IPS-18c (cell line): ENCODE measurements around the gene NMRAL1.
A peak's percentile ranks its signal among the peaks of the same experiment; 100 is the strongest.

ENCODE experiments used
- H3K4me3 ChIP-seq: 2 replicates; pipeline ENCODE4 v1.7.0; 2013; ENCODE audit warnings: low read depth, mild to moderate bottlenecking, low read length, moderate library complexity; ENCODE audit not compliant: insufficient read depth
- H3K9me3 ChIP-seq: one replicate; pipeline ENCODE4 v1.6.1; 2013; ENCODE audit warnings: mild to moderate bottlenecking, low read length, moderate library complexity; ENCODE audit not compliant: control insufficient read depth, insufficient read depth

NMRAL1 gene

DNA sequence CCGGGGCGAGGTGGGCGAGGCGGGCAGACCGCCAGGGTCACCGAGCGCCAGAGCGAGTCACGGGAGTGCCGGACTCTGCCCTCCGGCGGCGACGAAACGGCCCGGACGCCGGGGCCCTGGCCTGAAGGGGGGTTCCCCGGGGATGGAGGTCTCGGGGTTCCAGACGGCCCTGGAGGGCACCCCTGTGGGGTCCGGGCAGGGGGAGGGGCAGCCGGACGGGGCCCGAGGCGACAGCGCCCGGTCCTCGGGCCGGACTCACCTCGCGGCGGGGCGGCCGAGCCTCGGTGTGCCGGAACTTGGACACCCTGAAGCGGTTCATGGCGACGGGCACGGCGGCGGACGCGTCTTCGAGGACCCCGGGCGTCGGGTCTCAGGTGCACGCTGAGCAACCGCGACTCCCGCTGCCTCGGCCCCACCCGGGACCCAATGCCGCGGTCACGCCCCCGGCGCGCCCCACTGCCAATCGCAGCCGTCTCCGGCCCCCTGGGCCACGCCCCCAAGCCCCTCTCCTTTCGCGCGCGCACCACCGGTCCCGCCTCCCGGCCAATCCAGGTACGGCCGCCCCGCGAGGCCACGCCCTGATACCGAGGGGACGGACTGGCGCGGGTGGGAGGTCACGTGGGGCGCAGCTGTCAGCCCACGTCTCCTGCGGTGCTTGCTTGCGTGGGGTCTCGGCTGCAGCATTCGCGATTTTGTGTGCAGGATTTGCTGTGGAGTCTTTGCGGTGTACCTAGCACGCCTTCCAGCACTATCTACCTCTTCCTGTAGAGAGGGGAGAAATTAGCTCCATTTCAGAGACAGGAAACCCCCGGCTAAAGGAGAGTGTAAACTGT lies 58.0 kb downstream of the NMRAL1 start, which contains the start of gene CORO7:
TSS of gene CORO7 (minus strand) at position 397 of the 833 bp plus-strand sequence. CDS start at position 319, 78 bp downstream.
- peaks cover 2% of the 10 kb centered on the region for H3K9me3 ChIP-seq
- H3K4me3 ChIP-seq: peak within 1 kb of the TSS; percentile 82

DNA sequence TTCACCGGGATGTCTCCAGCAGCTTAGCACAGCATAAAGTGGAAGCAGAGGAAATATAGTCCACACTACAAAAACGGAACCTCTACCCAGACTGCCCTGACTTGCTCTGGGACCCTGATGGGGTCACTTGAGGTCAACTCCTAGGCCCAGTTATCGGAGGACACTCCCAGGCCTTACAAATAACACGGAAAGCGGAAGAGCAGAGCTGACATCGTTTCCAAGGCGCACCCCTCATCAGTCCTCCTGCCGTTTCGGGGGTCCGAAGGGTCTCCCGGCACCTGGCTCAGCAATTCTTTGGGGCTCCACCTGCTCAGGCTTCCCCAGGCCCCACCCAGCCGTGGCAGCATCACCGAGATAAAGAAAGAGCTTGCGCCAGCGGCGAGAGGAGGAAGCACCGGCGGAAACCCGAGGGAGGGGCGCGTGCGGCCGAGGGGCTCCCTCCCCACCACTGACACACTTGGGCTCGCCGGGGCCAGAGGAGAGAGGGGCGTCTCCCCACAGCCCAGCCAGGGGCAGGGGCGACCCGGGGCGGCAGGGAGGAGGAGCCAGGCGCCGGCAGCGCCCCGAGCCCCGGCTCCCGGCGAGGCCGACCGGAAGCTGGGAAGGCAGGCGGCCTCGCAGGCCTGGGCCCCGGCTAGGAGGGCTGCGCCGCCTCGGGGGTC lies 58.8 kb downstream of the NMRAL1 start:
- peaks cover 2% of the 10 kb centered on the region for H3K9me3 ChIP-seq
- peak overlapping the region; percentile 82 for H3K4me3 ChIP-seq

DNA sequence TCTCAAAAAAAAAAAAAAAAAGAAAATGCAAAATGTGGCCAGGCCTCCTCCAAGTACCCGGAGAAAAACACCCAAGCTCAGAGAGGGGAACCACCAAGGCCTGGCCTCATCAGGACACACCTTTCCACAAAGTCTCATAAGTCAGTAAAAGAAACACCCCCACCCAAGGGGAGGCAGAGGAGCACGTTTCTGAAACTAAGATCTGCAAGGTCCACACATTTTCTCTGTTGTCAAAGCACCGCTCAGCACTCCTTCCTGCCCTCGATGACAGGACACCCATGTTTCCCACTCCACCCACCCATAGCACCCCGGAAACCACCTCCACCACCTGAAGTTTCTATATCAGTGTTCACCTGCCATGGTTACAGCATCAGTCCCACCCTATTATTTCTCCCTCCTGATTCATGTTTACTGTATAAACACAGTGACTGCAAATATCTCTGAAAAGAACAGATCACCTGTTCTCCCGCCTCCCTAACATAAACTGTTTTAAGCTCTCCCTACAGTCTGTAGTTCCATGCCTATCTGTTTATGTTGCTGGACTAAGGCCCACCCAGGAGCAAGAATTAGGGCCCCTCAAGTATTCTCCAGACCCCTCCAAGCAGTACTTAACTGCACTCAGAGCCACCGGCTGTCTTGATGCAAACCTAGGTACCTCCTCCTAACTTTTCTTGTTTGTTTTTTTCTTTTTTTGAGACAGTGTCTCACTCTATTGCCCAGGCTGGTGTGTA lies 60.1 kb downstream of the NMRAL1 start:
- Histone ChIP-seq H3K9me3 (peaks cover 2% of the 10 kb centered on the region), H3K4me3 (no peak overlapping the region)

DNA sequence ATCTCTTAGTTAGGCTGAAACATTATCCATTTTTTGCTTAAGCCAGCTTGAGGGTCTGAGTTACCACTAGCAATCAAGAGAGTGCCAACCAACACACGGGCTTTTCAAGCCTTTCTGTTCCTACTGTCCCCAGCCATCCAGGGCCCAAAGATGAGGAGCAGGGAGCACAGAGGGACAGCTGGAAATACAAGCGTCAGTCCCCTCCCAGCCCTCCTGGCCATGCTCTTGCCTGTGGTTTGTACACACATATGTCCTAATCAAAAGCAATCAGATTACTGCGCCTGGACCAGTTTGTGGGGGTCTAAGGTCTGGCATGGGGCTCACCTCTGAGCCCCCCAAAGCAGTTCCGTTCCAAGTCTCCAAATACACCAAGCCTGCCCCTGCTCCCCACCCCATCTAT lies 61.6 kb downstream of the NMRAL1 start:
- Histone ChIP-seq H3K4me3 (no peak overlapping the region), H3K9me3 (peaks cover 2% of the 10 kb centered on the region)

DNA sequence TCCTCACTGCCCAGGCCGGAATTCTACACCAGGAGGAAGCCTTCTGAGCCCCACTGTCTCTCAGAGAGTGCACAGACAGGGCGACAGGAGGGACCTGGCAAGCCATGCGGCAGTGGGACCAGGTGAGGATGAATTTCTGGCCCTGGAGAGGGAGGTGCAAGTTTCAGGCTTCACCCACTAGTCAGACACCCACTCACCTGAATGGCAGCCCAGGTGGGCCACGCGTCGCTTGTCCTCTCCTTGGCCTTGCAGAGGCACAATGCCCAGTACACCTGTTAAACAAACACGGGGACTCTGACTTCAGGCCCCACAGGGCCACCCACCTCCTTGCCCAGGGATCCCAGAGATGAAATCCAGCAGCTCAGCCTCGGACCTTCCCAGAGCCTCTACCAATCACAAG lies 62.3 kb downstream of the NMRAL1 start:
- Histone ChIP-seq H3K9me3 (peaks cover 2% of the 10 kb centered on the region), H3K4me3 (no peak overlapping the region)
